BE2C (cell line): Measurements from ENCODE around the gene PIF1.
"Not testable (repeated sequence)": the region's sequence is repeated elsewhere in the genome, so short reads cannot be mapped to it uniquely, and the experiment has no call there.

Source experiments
- DNase-seq: peaks from one replicate; pipeline ENCODE4 v3.0.0-alpha.2; 2020
- H3K27me3 ChIP-seq: fragments of 250-450 bp; sonication (Bioruptor Pico); 2 replicates; pipeline ENCODE4 v1.5.1; 2020; ENCODE audit warnings: mild to moderate bottlenecking
- H3K36me3 ChIP-seq: fragments of 250-450 bp; sonication (Bioruptor Pico); 2 replicates; pipeline ENCODE4 v1.5.1; 2020; ENCODE audit warnings: mild to moderate bottlenecking
- H3K4me1 ChIP-seq: fragments of 250-450 bp; sonication (Bioruptor Pico); 2 replicates; pipeline ENCODE4 v1.5.1; 2020
- H3K4me3 ChIP-seq: 2 replicates; pipeline ENCODE4 v1.5.1; 2011; ENCODE audit warnings: low read depth, low read length
- H3K9me3 ChIP-seq: fragments of 250-450 bp; sonication (Bioruptor Pico); 2 replicates; pipeline ENCODE4 v1.5.1; 2020
- TF ChIP-seq, protein P1 (sequence below): IDR thresholded peaks from 2 replicates; pipeline ENCODE4 v1.5.1; 2012; ENCODE audit warnings: mild to moderate bottlenecking, low read depth, low read length

Gene PIF1

DNA sequence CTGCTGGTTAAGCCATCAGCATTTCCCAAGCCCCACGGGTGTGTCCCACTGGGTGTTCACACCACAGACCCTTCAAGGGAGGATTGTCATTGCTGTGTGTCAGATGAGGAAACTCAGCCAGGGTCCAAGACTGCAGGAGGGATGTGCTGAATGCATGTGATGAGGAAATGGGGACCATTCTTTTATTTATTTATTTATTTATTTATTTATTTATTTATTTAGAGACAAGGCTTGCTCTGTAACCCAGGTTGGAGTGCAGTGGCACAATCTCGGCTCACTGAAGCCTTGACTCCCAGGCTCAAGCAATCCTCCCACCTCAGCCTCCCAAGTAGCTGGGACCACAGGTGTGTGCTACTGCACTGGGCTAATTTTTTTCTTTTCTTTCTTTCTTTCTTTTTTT, 20.8 kb downstream of the PIF1 start:
- no peaks in the 10 kb centered on the region for H3K9me3 ChIP-seq
- no peak for DNase-seq
- H3K36me3 ChIP-seq = no peaks in the 10 kb centered on the region
- TF ChIP-seq, protein P1, sequence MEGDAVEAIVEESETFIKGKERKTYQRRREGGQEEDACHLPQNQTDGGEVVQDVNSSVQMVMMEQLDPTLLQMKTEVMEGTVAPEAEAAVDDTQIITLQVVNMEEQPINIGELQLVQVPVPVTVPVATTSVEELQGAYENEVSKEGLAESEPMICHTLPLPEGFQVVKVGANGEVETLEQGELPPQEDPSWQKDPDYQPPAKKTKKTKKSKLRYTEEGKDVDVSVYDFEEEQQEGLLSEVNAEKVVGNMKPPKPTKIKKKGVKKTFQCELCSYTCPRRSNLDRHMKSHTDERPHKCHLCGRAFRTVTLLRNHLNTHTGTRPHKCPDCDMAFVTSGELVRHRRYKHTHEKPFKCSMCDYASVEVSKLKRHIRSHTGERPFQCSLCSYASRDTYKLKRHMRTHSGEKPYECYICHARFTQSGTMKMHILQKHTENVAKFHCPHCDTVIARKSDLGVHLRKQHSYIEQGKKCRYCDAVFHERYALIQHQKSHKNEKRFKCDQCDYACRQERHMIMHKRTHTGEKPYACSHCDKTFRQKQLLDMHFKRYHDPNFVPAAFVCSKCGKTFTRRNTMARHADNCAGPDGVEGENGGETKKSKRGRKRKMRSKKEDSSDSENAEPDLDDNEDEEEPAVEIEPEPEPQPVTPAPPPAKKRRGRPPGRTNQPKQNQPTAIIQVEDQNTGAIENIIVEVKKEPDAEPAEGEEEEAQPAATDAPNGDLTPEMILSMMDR = no peak
- H3K4me1 ChIP-seq = peaks cover 3% of the 10 kb centered on the region; the same call in 1 of the 2 replicates
- no peaks in the 10 kb centered on the region for H3K27me3 ChIP-seq
- no peak overlapping the region for H3K4me3 ChIP-seq

DNA sequence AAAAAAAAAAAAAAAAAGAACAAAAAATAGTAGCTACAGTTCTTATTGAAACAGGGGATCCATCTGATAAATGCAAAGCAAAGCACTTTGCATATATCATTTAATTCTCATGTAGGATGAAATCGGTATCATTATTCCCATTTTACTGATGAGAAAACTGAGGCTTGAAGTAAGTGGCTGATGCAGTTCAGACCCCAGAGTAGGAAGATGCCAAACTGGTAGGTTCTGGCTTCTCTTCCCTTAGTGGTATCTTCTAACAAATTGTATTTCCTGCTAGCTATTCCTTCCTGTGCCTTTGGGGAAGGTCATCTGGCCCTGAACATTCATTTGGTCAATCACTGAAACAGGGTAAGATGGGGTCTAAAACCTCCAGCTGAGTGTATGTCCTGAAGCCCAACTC, 21.9 kb downstream of the PIF1 start:
- H3K4me1 ChIP-seq = peaks cover 3% of the 10 kb centered on the region; the same call in 1 of the 2 replicates
- H3K4me3 ChIP-seq = no peak overlapping the region
- TF ChIP-seq, protein P1 = no peak
- H3K9me3 ChIP-seq = no peaks in the 10 kb centered on the region
- no peak for DNase-seq
- no peaks in the 10 kb centered on the region for H3K36me3 ChIP-seq
- H3K27me3 ChIP-seq = no peaks in the 10 kb centered on the region

DNA sequence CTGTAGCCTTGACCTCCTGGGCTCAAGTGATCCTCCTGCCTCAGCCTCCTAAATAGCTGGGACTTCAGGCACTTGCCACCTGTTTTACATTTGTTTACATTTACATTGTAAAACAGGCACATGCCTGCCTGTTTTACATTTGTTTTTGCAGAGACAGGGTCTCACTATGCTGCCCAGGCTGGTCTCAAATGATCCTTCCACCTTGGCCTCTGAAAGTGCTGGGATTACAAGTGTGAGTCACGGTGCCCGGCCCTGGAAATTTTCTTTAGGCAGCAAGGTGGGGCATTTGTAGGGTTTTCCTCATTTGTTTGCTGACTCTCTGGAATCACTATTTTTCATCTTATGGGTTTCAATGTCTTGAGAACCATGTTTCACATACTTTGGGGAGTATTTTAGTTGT, 25.0 kb downstream of the PIF1 start:
- Histone ChIP-seq H3K36me3 (no peaks in the 10 kb centered on the region), H3K4me1 (peaks cover 3% of the 10 kb centered on the region; the same call in 1 of the 2 replicates), H3K27me3 (no peaks in the 10 kb centered on the region), H3K9me3 (no peaks in the 10 kb centered on the region), H3K4me3 (no peak overlapping the region)
- TF ChIP-seq, protein P1 = no peak
- no peak for DNase-seq

DNA sequence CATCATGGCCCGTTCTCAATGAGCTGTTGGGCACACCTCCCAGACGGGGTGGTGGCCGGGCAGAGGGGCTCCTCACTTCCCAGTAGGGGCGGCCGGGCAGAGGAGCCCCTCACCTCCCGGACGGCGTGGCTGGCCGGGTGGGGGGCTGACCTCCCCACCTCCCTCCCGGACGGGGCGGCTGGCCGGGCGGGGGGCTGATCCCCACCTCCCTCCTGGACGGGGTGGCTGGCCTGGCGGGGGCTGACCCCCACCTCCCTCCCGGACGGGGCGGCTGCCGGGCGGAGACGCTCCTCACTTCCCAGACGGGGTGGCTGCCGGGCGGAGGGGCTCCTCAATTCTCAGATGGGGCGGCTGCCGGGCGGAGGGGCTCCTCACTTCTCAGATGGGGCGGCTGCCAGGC, 26.5 kb downstream of the PIF1 start:
- H3K27me3 ChIP-seq, H3K4me1 ChIP-seq, H3K36me3 ChIP-seq, H3K9me3 ChIP-seq, H3K4me3 ChIP-seq, DNase-seq: not testable (repeated sequence)

DNA sequence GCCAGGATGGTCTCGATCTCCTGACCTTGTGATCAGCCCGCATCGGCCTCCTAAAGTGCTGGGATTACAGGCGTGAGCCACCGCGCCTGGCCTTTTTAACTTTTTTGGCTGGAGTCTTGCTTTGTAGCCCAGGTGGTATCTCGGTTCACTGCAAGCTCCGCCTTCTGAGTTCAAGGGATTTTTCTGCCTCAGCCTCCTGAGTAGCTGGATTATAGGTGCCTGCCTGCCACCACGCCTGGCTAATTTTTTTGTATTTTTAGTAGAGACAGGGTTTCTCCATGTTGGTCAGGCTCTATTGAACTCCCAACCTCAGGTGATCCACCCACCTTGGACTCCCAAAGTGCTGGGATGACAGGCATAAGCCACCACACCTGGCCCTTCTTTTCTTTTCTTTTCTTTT, 29.5 kb downstream of the PIF1 start:
- not testable (repeated sequence) for H3K36me3 ChIP-seq, H3K9me3 ChIP-seq

DNA sequence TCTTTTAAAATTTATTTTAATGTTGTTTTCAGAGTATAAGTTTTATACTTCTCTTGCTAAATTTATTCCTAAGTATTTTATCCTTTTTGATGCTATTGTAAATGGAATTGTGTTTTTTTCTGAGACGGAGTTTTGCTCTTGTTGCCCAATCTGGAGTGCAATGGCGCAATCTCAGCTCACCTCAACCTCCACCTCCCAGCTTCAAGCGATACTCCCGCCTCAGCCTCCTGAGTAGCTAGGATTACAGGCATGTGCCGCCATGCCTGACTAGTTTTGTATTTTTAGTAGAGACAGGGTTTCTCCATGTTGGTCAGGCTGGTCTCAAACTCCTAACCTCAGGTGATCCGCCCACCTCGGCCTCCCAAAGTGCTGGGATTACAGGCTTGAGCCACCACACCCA, 30.1 kb downstream of the PIF1 start:
- H3K4me1 ChIP-seq, DNase-seq: not testable (repeated sequence)

More for the DNA sequence above, 29.5 kb downstream of the PIF1 start:
- not testable (repeated sequence) for DNase-seq, H3K4me1 ChIP-seq, H3K4me3 ChIP-seq, H3K27me3 ChIP-seq

DNA sequence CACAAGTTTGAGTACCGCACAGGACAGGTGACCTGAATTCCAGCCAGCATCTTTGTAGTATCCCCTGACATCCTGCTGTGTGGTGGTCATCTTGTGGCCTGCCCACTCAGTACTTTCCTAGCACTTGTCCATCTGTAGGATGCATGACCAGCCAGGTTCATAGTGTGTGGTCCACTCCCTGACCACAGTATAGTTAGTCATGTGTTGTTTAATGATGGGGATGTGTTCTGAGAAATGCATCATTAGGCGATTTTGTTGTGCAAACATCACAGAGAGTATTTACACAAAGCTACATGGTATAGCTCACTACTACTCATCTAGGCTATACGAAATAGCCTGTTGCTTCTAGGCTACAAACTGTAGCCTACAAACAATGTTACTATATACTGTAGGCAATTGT, 33.2 kb downstream of the PIF1 start:
- DNase-seq = no peak

More for the DNA sequence above, 30.1 kb downstream of the PIF1 start:
- H3K36me3 ChIP-seq, H3K4me3 ChIP-seq, H3K27me3 ChIP-seq, H3K9me3 ChIP-seq: not testable (repeated sequence)

More for the DNA sequence above, 33.2 kb downstream of the PIF1 start:
- H3K27me3 ChIP-seq = no peaks in the 10 kb centered on the region
- no peak overlapping the region for H3K4me3 ChIP-seq
- H3K4me1 ChIP-seq = no peaks in the 10 kb centered on the region
- TF ChIP-seq, protein P1 = no peak
- no peaks in the 10 kb centered on the region for H3K9me3 ChIP-seq
- H3K36me3 ChIP-seq = no peaks in the 10 kb centered on the region
